ENCODE measurements around the gene ASTN2. TPM values are rescaled to one million over a fixed set of nuclear protein-coding genes. Genes with fewer than 3 reads are reported as not detected.

Gene ASTN2
- total RNA-seq, 1 donor from 2014 or later: 13.6 TPM

DNA sequence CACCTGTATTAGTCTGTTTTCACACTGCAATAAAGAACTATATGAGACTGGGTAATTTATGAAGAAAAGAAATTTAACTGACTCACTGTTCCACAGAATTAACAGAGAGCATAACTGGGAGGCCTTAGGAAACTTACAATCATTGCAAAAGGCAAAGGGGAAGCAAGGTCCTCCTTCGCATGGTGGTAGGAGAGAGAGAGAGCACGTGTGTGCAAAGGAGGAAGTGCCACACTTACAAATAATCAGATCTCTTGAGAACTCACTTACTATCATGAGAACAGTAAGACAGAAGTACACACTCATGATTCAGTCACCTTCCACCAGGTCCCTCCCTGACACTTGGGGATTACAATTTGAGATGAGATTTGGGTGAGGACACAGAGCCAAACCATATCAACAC lies 469.0 kb downstream of the ASTN2 start:
- no peaks in the 10 kb centered on the region for H3K36me3 ChIP-seq (ENCODE audit: insufficient read depth, low read length)
- TF ChIP-seq, protein P1, sequence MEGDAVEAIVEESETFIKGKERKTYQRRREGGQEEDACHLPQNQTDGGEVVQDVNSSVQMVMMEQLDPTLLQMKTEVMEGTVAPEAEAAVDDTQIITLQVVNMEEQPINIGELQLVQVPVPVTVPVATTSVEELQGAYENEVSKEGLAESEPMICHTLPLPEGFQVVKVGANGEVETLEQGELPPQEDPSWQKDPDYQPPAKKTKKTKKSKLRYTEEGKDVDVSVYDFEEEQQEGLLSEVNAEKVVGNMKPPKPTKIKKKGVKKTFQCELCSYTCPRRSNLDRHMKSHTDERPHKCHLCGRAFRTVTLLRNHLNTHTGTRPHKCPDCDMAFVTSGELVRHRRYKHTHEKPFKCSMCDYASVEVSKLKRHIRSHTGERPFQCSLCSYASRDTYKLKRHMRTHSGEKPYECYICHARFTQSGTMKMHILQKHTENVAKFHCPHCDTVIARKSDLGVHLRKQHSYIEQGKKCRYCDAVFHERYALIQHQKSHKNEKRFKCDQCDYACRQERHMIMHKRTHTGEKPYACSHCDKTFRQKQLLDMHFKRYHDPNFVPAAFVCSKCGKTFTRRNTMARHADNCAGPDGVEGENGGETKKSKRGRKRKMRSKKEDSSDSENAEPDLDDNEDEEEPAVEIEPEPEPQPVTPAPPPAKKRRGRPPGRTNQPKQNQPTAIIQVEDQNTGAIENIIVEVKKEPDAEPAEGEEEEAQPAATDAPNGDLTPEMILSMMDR (IDR thresholded peaks at IDR 0.05; ENCODE audit: insufficient read depth, low read depth, low read length): no peak
- TF ChIP-seq EZH2 (IDR thresholded peaks at IDR 0.05; ENCODE audit: insufficient read depth, low read length): no peak
- no peak overlapping the region for H3K27ac Mint-ChIP-seq (ENCODE audit: unreplicated experiment)
- H3K27me3 Mint-ChIP-seq (ENCODE audit: low read depth, unreplicated experiment): no peaks in the 10 kb centered on the region
- H2AFZ ChIP-seq (ENCODE audit: low read depth, low read length): no peak overlapping the region
- H3K9me3 ChIP-seq (ENCODE audit: insufficient read depth, low read depth, low read length): no peaks in the 10 kb centered on the region
- no peak overlapping the region for H3K4me3 ChIP-seq (ENCODE audit: insufficient read depth, low read depth, low read length)
- no peaks in the 10 kb centered on the region for H3K4me1 ChIP-seq (ENCODE audit: insufficient read depth, low read length)
- no peaks in the 10 kb centered on the region for H3K79me2 ChIP-seq (ENCODE audit: insufficient read depth, low read length)
- no peak overlapping the region for H3K9ac ChIP-seq (ENCODE audit: low read length)
- H4K20me1 ChIP-seq (ENCODE audit: insufficient read depth, low read length): no peaks in the 10 kb centered on the region
- FAIRE-seq: peak; percentile 17
- H3K27me3 ChIP-seq (ENCODE audit: insufficient read depth, low read length): no peaks in the 10 kb centered on the region
- DNase-seq (ENCODE audit: low read depth): no peak
- no peaks in the 10 kb centered on the region for H3K36me3 Mint-ChIP-seq (ENCODE audit: low read depth, unreplicated experiment)
- no peak overlapping the region for H3K4me2 ChIP-seq (ENCODE audit: low read length)
- no peak overlapping the region for H3K4me3 Mint-ChIP-seq (ENCODE audit: unreplicated experiment)
- H3K4me1 Mint-ChIP-seq (ENCODE audit: low read depth, unreplicated experiment): peaks cover 21% of the 10 kb centered on the region
- H3K9me3 Mint-ChIP-seq (ENCODE audit: unreplicated experiment): no peaks in the 10 kb centered on the region
- H3K27ac ChIP-seq (ENCODE audit: low read depth, low read length): no peak overlapping the region

DNA sequence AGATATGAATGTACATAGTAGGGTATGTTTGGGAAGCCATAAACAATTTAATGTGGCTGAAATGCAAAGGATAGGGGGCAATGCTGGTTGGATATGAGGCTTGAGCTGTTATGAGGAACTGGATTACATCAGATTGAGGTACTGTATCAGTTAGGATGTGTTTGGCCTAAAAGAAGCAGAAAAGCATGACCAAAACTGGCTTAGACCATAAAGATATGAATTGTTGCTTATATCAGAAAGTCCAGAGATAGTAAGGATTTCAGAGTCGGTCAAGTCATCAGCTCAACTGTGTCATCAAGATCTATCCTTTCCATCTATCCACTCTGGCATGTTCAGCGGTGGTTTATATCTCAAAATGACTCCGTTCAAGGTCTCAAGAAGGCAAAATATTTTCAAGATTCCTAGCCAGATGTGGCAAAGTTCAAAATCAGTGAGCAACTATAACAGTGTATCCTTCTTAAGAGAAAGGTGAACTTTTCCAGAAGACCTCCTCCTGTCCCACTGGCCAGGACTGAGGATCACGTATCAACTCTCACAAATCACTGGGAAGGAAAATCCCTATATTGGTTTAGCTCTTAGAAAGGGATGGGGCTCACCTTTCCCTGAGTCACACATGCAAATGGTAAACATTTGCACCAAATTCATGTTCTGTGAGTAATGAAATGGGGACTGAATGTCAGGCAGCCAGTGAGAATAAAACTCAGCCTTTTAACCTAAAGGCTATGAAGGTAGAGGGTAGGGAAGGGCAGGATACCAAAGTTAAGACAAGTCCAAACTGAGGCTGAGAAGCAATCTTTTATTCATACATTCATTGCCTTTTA lies 469.9 kb downstream of the ASTN2 start:
- no peaks in the 10 kb centered on the region for H3K27me3 Mint-ChIP-seq (ENCODE audit: low read depth, unreplicated experiment)
- TF ChIP-seq, protein P1 (IDR thresholded peaks at IDR 0.05; ENCODE audit: insufficient read depth, low read depth, low read length): no peak
- no peak for TF ChIP-seq EZH2 (IDR thresholded peaks at IDR 0.05; ENCODE audit: insufficient read depth, low read length)
- Histone ChIP-seq H3K9ac (ENCODE audit: low read length) (no peak overlapping the region), H3K9me3 (ENCODE audit: insufficient read depth, low read depth, low read length) (no peaks in the 10 kb centered on the region), H3K36me3 (ENCODE audit: insufficient read depth, low read length) (no peaks in the 10 kb centered on the region), H3K4me3 (ENCODE audit: insufficient read depth, low read depth, low read length) (no peak overlapping the region), H2AFZ (ENCODE audit: low read depth, low read length) (no peak overlapping the region), H3K27ac (ENCODE audit: low read depth, low read length) (no peak overlapping the region), H3K4me2 (ENCODE audit: low read length) (no peak overlapping the region), H4K20me1 (ENCODE audit: insufficient read depth, low read length) (no peaks in the 10 kb centered on the region), H3K79me2 (ENCODE audit: insufficient read depth, low read length) (no peaks in the 10 kb centered on the region), H3K27me3 (ENCODE audit: insufficient read depth, low read length) (no peaks in the 10 kb centered on the region), H3K4me1 (ENCODE audit: insufficient read depth, low read length) (no peaks in the 10 kb centered on the region)
- no peak overlapping the region for H3K27ac Mint-ChIP-seq (ENCODE audit: unreplicated experiment)
- DNase-seq (ENCODE audit: low read depth): no peak
- H3K36me3 Mint-ChIP-seq (ENCODE audit: low read depth, unreplicated experiment): no peaks in the 10 kb centered on the region
- no peak overlapping the region for H3K4me3 Mint-ChIP-seq (ENCODE audit: unreplicated experiment)
- no peaks in the 10 kb centered on the region for H3K9me3 Mint-ChIP-seq (ENCODE audit: unreplicated experiment)
- peaks cover 13% of the 10 kb centered on the region for H3K4me1 Mint-ChIP-seq (ENCODE audit: low read depth, unreplicated experiment)
- no peak for FAIRE-seq

DNA sequence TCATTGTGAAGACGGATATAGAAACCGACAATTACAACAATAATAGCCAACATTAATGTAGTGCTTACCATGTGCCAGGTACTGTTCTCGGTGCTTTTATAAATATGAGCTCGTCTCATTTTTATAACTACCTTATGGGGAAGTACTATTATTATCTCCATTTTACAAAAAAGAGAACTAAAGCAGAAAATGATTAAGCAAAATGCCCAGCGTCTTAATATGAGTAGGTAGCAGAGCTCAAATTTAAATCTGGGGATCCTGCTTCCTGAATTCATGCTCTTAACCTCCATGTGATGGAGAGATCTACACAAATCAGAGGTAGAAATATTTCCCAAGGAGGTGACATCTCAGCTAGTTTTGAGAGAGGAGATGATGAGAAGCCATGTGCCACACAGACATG lies 470.9 kb downstream of the ASTN2 start:
- TF ChIP-seq, protein P1 (IDR thresholded peaks at IDR 0.05; ENCODE audit: insufficient read depth, low read depth, low read length): no peak
- TF ChIP-seq EZH2 (IDR thresholded peaks at IDR 0.05; ENCODE audit: insufficient read depth, low read length): no peak

More for the DNA sequence above, 470.9 kb downstream of the ASTN2 start:
- no peaks in the 10 kb centered on the region for H3K36me3 ChIP-seq (ENCODE audit: insufficient read depth, low read length)
- Mint-ChIP-seq H3K9me3 (ENCODE audit: unreplicated experiment) (no peaks in the 10 kb centered on the region), H3K27me3 (ENCODE audit: low read depth, unreplicated experiment) (no peaks in the 10 kb centered on the region), H3K4me3 (ENCODE audit: unreplicated experiment) (no peak overlapping the region), H3K36me3 (ENCODE audit: low read depth, unreplicated experiment) (no peaks in the 10 kb centered on the region), H3K4me1 (ENCODE audit: low read depth, unreplicated experiment) (peaks cover 16% of the 10 kb centered on the region), H3K27ac (ENCODE audit: unreplicated experiment) (no peak overlapping the region)
- H3K9me3 ChIP-seq (ENCODE audit: insufficient read depth, low read depth, low read length): no peaks in the 10 kb centered on the region
- H3K27ac ChIP-seq (ENCODE audit: low read depth, low read length): no peak overlapping the region
- no peaks in the 10 kb centered on the region for H4K20me1 ChIP-seq (ENCODE audit: insufficient read depth, low read length)
- DNase-seq (ENCODE audit: low read depth): no peak
- no peak for FAIRE-seq
- no peaks in the 10 kb centered on the region for H3K79me2 ChIP-seq (ENCODE audit: insufficient read depth, low read length)
- no peaks in the 10 kb centered on the region for H3K4me1 ChIP-seq (ENCODE audit: insufficient read depth, low read length)
- no peaks in the 10 kb centered on the region for H3K27me3 ChIP-seq (ENCODE audit: insufficient read depth, low read length)
- H2AFZ ChIP-seq (ENCODE audit: low read depth, low read length): no peak overlapping the region
- H3K4me3 ChIP-seq (ENCODE audit: insufficient read depth, low read depth, low read length): no peak overlapping the region
- no peak overlapping the region for H3K9ac ChIP-seq (ENCODE audit: low read length)
- no peak overlapping the region for H3K4me2 ChIP-seq (ENCODE audit: low read length)
